Body of pancreas (tissue), 4 donors: ENCODE data around the gene ATG2A. TPM values are rescaled to one million over a fixed set of nuclear protein-coding genes. Genes with fewer than 3 reads are reported as not detected.

Source experiments
- ATAC-seq: fragments of 150-250 bp; one replicate; pipeline ENCODE4 v1.9.1; 2016
- DNase-seq, 4 donors: peaks; one replicate each; pipeline ENCODE4 v3.0.0-alpha.2; 2019
- H3K27ac ChIP-seq, 4 donors: fragments of 200-600 bp; sonication (generic); 1 replicate in 3 of 4; 2 replicates in 1 of 4; pipeline versions ENCODE4 v1.5.1 to v1.6.1; 2016 to 2019; ENCODE audit warnings: mild to moderate bottlenecking in 1 of 4, mixed read lengths in 1 of 4, moderate library complexity in 1 of 4
- H3K27me3 ChIP-seq, 2 donors: fragments of 200-600 bp; sonication (generic); one replicate each; pipeline ENCODE4 v1.6.0; 2016; ENCODE audit warnings: mild to moderate bottlenecking in 1 of 2
- H3K36me3 ChIP-seq, 2 donors: fragments of 200-600 bp; sonication (generic); replicated peaks in 1 of 2; 2 replicates each; pipeline ENCODE4 v1.5.1; 2016; ENCODE audit warnings: low read depth in 2 of 2; ENCODE audit not compliant: insufficient read depth in 1 of 2
- H3K4me1 ChIP-seq: fragments of 200-600 bp; sonication (generic); one replicate; pipeline ENCODE4 v1.6.0; 2016
- H3K4me3 ChIP-seq, 2 donors: fragments of 200-600 bp; sonication (generic); 1 replicate in 1 of 2; 2 replicates in 1 of 2; pipeline ENCODE4 v1.5.1; 2016 to 2019
- H3K9me3 ChIP-seq, 3 donors: fragments of 200-600 bp; sonication (generic); 1 replicate in 2 of 3; 2 replicates in 1 of 3; pipeline ENCODE4 v1.5.1; 2016
- POLR2A ChIP-seq, 3 donors: fragments of 450-650 bp; IDR thresholded peaks; one replicate each; pipeline ENCODE4 v1.6.1; 2016; ENCODE audit warnings: antibody characterized with exemption in 3 of 3, mild to moderate bottlenecking in 2 of 3
- WGBS, 2 donors: methylation state at CpG; one replicate each; pipeline ENCODE4 v1.1.5; 2017; 5-methylcytosine and 5-hydroxymethylcytosine counted together
- intact Hi-C: fragments of 100-400 bp; cut with DNase I; formaldehyde crosslinking; loops from one replicate; pipeline ENCODE4 v1.15.1; 2023
- total RNA-seq, 2 donors: library from RNA; depleted of rRNA; stranded (reverse); fragments of >200 nt; gene quantifications; one replicate each; pipeline ENCODE4 v1.1.0, GENCODE V29; 2016
- TF ChIP-seq, protein P1 (sequence below), 7 experiments: fragments of 450-650 bp in 4 of 7; fragments of 200-600 bp in 3 of 7; sonication (generic) in 3 of 7; IDR thresholded peaks; one replicate each; pipeline ENCODE4 v1.5.1; 2016 to 2019; ENCODE audit warnings: antibody characterized with exemption in 7 of 7

Gene ATG2A
- total RNA-seq, 2 donors from 2014 or later = 16.3 to 34.3 TPM

DNA sequence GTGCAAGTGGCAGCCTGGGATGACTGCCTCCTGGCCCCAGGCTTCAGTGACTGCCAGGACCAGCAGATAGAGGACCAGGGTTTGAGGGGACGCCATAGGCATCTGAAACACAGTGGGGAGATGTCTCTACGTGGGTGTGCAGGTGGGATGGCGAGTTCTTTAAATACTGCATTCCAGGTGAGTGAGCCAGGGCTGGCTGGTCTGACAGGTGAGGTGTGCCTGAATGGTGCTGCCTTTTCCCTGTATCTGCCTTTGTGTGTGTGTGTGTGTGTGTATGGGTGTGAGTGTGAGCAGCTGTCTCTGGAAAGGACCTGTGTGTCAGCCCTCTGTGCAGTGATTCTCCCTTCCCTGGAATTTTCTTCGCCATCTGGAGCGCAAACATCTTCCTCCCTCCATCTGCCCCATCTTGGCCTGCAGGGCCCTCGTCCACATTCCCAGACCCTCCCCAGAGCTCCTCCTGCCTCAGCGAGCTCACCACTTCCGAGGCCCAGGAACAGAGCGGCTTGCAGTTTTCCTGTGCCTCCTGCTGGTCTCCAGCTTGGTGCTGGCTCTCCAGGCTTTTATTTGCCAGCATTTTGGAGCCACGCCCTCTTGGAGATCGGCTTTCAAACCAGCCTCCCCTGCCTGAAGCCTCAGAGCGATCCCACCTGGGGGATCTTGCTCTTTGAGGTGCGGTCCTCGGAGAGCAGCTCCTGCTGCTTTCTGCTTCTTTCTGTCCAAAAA is 18.5 kb upstream of the ATG2A start, which contains the start of gene GPHA2:
Gene GPHA2 (minus strand): TSS at position 535 of the 723 bp plus-strand sequence. CDS start 433 bp downstream, at position 102.
- Histone ChIP-seq H3K9me3 (no peaks in the 10 kb centered on the region), H3K4me3 (no peak within 1 kb of the TSS), H3K27me3 (no peaks in the 10 kb centered on the region), H3K36me3 (peaks cover 0 to 9% of the 10 kb centered on the region in 2 donors), H3K27ac (peak within 1 kb of the TSS; percentile 25 to 54 (median 48)), H3K4me1 (peaks cover 26% of the 10 kb centered on the region)
- WGBS, 2 donors = 31 to 44% methylated on average over 8 to 14 of the region's 14 CpGs
- intact Hi-C loops = no loop called here
- DNase-seq (peak; percentile 58 to 79 (median 64)), ATAC-seq (peak; percentile 43)
- TF ChIP-seq, protein P1, sequence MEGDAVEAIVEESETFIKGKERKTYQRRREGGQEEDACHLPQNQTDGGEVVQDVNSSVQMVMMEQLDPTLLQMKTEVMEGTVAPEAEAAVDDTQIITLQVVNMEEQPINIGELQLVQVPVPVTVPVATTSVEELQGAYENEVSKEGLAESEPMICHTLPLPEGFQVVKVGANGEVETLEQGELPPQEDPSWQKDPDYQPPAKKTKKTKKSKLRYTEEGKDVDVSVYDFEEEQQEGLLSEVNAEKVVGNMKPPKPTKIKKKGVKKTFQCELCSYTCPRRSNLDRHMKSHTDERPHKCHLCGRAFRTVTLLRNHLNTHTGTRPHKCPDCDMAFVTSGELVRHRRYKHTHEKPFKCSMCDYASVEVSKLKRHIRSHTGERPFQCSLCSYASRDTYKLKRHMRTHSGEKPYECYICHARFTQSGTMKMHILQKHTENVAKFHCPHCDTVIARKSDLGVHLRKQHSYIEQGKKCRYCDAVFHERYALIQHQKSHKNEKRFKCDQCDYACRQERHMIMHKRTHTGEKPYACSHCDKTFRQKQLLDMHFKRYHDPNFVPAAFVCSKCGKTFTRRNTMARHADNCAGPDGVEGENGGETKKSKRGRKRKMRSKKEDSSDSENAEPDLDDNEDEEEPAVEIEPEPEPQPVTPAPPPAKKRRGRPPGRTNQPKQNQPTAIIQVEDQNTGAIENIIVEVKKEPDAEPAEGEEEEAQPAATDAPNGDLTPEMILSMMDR (IDR thresholded peaks at IDR 0.05) = peak in 3 of 7 experiments; percentile 13 to 36 (median 20)
- TF ChIP-seq POLR2A (IDR thresholded peaks at IDR 0.05) = peak in 2 of 3 donors; percentile 33 to 61

DNA sequence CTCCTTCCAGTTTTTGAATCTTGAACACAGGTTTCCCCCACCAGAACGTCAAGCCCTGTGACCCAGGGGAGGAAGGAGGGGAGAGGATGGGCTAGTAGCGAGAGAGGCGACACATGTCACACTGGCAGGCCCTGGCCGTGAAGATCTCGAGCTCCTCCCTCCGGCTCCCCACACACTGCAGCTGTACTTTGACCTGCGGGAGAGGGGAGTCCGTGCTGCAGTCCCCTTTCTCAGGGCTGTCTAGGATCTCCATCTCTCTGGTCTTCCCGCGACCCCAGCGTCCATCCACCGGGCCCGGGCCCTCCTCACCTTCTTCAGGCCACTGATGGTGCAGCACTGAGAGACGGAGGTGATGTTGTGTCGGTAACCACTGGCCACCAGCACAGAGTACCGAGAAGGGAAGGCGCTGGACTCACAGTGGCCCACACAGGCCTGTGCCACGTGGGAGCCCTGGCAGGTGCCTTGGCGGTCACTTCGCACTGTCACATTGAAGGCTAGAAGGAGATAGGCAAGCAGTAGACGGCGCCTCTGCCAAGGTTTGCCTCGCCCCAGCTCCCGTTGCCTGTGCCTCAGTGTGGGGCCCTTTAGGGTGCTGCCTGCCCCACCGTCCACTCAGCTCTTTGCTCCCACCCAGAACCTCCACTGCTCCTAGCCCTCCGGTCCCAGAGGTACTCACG is 17.8 kb upstream of the ATG2A start:
- peaks cover 26% of the 10 kb centered on the region for H3K4me1 ChIP-seq
- intact Hi-C loops = no loop called here
- H3K4me3 ChIP-seq = no peak overlapping the region
- peak; percentile 86 for ATAC-seq
- 39 to 52% methylated on average over 19 to 27 of the region's 27 CpGs for whole genome bisulfite sequencing, 2 donors
- no peaks in the 10 kb centered on the region for H3K9me3 ChIP-seq
- DNase-seq = peak; percentile 75 to 87 (median 80)
- no peak for TF ChIP-seq POLR2A (IDR thresholded peaks at IDR 0.05)
- TF ChIP-seq, protein P1 (IDR thresholded peaks at IDR 0.05) = peak in 1 of 7 experiments; percentile 8
- peak overlapping the region; percentile 25 to 54 (median 48) for H3K27ac ChIP-seq
- peaks cover 0 to 9% of the 10 kb centered on the region in 2 donors for H3K36me3 ChIP-seq
- no peaks in the 10 kb centered on the region for H3K27me3 ChIP-seq

DNA sequence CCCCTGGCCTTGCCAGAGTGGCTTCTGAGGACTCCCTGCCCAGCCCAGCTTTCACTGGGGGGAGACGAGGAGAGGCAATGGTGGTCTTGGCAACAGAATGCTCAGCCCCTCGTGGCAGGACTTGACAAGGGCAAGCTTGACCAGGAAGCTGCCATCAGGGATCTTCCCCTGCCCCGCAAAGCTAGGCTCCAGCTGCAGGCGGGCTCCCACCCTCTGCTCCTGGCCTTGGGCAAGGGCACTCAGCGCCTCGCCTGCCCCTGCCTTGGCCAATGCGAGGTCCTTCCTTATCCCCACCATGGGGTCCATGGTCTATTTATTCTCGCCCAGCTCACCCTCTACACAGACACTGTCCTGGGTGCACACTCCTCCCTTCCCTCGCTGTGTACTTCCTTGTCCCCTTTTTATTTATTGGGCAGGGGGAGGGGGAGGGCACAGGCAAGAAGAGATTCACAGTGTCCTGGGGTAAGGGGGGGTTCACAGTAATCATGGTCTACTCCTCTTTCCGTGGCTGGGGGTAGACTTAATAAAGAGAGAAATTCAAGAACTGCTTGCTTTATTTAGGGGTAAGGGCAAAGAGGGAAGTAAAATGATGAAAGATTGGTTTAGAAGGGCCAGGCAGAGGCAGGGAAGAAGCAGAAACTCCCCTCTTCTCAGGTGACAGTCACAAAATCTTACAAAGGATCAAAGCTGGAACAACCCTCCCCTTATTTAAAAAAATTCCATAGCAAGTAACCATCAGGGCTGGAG is 17.1 kb upstream of the ATG2A start:
- intact Hi-C loops = no loop called here
- 70 to 73% methylated on average over 4 to 10 of the region's 10 CpGs for WGBS, 2 donors
- Histone ChIP-seq H3K4me3 (no peak overlapping the region), H3K27me3 (no peaks in the 10 kb centered on the region), H3K4me1 (peaks cover 26% of the 10 kb centered on the region), H3K36me3 (peaks cover 0 to 9% of the 10 kb centered on the region in 2 donors), H3K27ac (peak overlapping the region in 3 of 4 donors; percentile 44 to 54 (median 53)), H3K9me3 (no peaks in the 10 kb centered on the region)
- DNase-seq (no peak), ATAC-seq (no peak)
- TF ChIP-seq, protein P1 (IDR thresholded peaks at IDR 0.05) = no peak
- no peak for TF ChIP-seq POLR2A (IDR thresholded peaks at IDR 0.05)

DNA sequence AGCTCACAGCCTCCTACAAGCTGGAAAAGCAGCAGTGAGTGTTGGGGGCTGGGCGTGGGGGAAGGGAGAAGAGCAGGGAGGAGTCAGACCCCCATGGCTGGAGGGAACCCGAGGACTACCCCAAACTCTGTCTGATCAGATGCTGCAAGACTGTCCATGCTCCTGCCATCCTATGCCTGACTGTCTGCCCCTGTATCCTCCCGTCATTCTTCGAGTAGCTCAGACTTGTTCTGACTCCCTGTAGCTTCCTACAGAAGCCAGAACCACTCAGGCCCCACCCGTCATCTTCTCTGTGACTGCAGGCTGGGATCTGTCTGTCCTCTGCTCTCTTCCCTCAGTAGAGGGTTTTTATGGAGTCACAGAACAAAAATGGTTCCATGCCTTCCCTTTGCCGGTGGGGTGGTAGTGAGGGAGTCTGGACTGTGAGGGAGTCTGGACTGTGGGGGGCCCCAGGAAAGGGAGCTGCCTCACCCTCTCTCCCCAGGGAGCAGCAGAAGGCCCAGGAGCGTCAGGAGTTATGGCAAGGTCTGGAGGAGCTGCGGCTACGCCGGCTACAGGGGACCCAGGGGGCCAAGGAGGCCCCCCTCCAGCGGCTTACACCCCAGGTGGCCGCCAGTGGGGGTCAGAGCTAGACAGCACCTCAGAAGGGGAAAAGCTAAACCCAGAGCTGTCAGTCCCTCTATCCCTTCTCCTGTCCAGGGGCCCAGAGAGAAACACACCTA is 16.4 kb upstream of the ATG2A start:
- Histone ChIP-seq H3K36me3 (peaks cover 0 to 9% of the 10 kb centered on the region in 2 donors), H3K4me3 (no peak overlapping the region), H3K9me3 (no peaks in the 10 kb centered on the region), H3K27me3 (no peaks in the 10 kb centered on the region), H3K27ac (peak overlapping the region in 3 of 4 donors; percentile 44 to 54 (median 53)), H3K4me1 (peaks cover 26% of the 10 kb centered on the region)
- intact Hi-C loops = no loop called here
- 92 to 94% methylated on average over 6 to 12 of the region's 12 CpGs for WGBS, 2 donors
- ATAC-seq (no peak), DNase-seq (no peak)
- TF ChIP-seq POLR2A (IDR thresholded peaks at IDR 0.05) = no peak
- TF ChIP-seq, protein P1 (IDR thresholded peaks at IDR 0.05) = no peak
